ENCODE results near the gene FAM83F. TPM values are rescaled to one million over a fixed set of nuclear protein-coding genes. Genes with fewer than 3 reads are reported as not detected.

Gene FAM83F
- 0.01 TPM in 1 of 5 replicates, not detected in the others for total RNA-seq (2022; extraction: Qiagen RNA extraction)

DNA sequence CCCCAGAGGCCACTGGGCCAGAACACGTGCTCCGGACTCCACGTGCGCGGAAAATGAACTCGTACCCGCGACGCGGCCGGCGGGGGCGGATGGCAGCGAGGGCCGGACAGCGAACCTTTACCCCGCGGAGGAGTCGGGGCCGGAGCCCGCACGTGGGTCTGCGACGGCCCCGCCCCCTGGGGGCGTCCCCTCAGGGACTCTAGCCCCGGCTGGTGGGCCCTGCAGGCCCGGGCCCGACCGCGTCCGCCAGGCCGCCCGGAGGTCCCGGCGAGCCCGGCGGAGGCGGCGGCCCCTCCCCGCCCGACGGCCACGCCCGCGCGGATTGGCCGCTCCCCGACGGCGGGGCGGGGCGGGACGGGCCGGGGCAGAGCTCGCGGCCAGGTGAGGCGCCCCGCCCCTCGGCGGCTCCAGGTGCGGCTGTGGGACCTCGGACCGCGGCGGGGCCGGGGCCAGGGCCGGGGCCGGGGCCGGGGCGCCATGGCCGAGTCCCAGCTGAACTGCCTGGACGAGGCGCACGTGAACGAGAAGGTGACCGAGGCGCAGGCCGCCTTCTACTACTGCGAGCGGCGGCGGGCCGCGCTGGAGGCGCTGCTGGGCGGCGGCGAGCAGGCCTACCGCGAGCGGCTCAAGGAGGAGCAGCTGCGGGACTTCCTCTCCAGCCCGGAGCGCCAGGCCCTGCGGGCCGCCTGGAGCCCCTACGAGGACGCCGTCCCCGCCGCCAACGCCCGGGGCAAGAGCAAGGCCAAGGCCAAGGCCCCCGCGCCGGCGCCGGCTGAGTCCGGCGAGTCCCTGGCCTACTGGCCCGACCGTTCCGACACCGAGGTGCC lies at the start of gene FAM83F:
FAM83F (plus strand) TSS at position 389 of the 827 bp plus-strand sequence; CDS start at position 478, 89 bp downstream.

DNA sequence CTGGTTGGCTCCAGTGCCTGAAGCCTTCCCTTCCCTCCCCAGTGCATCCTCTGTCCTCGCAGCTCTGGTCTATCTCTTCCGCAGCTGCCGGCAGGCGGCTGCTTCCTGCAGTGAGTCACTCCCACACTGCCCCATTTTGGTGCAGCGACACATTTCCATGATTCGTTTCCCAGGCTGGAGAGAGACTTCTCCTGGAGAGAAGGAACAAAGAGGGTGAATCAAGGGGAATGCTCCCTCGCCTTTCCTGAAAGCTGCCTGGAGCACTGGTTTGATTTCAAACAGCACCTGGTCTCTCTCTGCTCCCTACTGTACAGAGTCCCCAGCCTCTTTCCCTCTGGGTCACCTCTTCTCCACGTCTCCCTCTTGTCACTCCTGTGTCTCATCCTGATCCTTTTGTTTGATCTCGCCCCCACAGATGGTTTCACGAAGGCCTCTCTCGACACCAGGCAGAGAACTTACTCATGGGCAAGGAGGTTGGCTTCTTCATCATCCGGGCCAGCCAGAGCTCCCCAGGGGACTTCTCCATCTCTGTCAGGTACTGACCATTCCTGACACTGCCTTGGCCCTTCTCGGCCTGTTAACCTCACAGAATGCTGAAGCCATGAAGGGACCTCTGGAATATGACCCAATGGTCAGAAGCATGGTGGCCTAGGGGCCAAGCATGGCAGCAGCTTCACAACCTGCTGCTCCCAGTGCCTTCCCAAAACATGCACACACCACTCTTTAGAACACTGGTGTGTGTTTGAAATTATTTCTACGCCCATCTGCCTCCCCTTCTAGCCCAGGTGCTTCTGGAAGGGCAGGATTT lies 34.9 kb upstream of the FAM83F start, which contains the start of gene TMA7B:
TMA7B (plus strand) TSS at position 758 of the 808 bp plus-strand sequence. CDS start 3,978 bp downstream, outside the sequence.

Other genes with a start within 250 kb of the FAM83F start
- gene ENTHD1, start 101.2 kb upstream of the FAM83F start, total RNA-seq (2022; extraction: Qiagen RNA extraction), result not detected in 5 replicates
- gene GRAP2, start 93.9 kb upstream of the FAM83F start, total RNA-seq (2022; extraction: Qiagen RNA extraction), result not detected in 5 replicates
- gene TMA7B, start 34.6 kb upstream of the FAM83F start, total RNA-seq (2022; extraction: Qiagen RNA extraction), result not detected in 5 replicates
- 4.7 to 5.9 TPM (median 5.2 TPM) in 5 replicates for gene TNRC6B, start 183.0 kb downstream of the FAM83F start, total RNA-seq (2022; extraction: Qiagen RNA extraction)

Data from A549 treated with AZD2906 at 1 μM for 4 hours (cell line).